ENCODE measurements around the gene RBAK. TPM values are rescaled to one million over a fixed set of nuclear protein-coding genes. Genes with fewer than 3 reads are reported as not detected.

Gene RBAK
- polyA plus RNA-seq, 3 donors = 0.74 to 3.3 (median 1.8) TPM

GRCh38 chr7:5053175-5053574, 7.5 kb downstream of the RBAK start:
- no peaks in the 10 kb centered on the region for H3K27me3 Mint-ChIP-seq (ENCODE audit: low read depth in 3 of 3)
- WGBS (ENCODE audit: insufficient coverage) = no CpG with 5 or more reads among the region's 1 CpG
- Histone ChIP-seq H3K36me3 (replicated peaks in 1 of 2; ENCODE audit: control insufficient read depth in 1 of 2, insufficient read depth in 2 of 2, low read length in 2 of 2) (peaks cover 34 to 95% of the 10 kb centered on the region in 2 donors), H3K4me3 (replicated peaks in 1 of 3; ENCODE audit: low read depth in 2 of 3, low read length in 3 of 3) (no peak overlapping the region), H4K20me1 (ENCODE audit: insufficient read depth, low read length) (no peaks in the 10 kb centered on the region), H3K9me3 (replicated peaks in 1 of 2; ENCODE audit: control insufficient read depth in 1 of 2, insufficient read depth in 1 of 2, low read length in 2 of 2) (peaks cover 26 to 46% of the 10 kb centered on the region in 2 donors), H3K4me1 (ENCODE audit: control insufficient read depth in 1 of 2, insufficient read depth in 2 of 2, low read length in 2 of 2) (no peaks in the 10 kb centered on the region), H2AFZ (ENCODE audit: insufficient read depth, low read depth, low read length, poor library complexity, severe bottlenecking) (no peak overlapping the region), H3K4me2 (replicated peaks; ENCODE audit: extremely low read depth, low read length, poor library complexity, severe bottlenecking) (no peak overlapping the region), H3K9ac (ENCODE audit: insufficient read depth, low read length, poor library complexity, severe bottlenecking) (no peak overlapping the region), H3K79me2 (ENCODE audit: insufficient read depth, low read length) (peaks cover 20% of the 10 kb centered on the region), H3K27me3 (ENCODE audit: control insufficient read depth in 2 of 2, insufficient read depth in 2 of 2, low read length in 2 of 2) (no peaks in the 10 kb centered on the region), H3K27ac (ENCODE audit: low read depth in 1 of 2, low read length in 2 of 2) (no peak overlapping the region)
- H3K9me3 Mint-ChIP-seq = peaks cover 11 to 60% (median 50%) of the 10 kb centered on the region in 7 donors
- H3K27ac Mint-ChIP-seq = no peak overlapping the region
- H3K4me3 Mint-ChIP-seq = no peak overlapping the region
- TF ChIP-seq CTCF (IDR thresholded peaks at IDR 0.05) = no peak
- intact Hi-C loops (cut with micrococcal nuclease) = no loop called here
- peaks cover 79 to 93% of the 10 kb centered on the region in 2 donors for H3K36me3 Mint-ChIP-seq
- H3K4me1 Mint-ChIP-seq = peaks cover 4% of the 10 kb centered on the region
- DNase-seq = no peak

- intact Hi-C loops (cut with micrococcal nuclease) = no loop called here
- H3K27ac Mint-ChIP-seq = no peak overlapping the region
- no peaks in the 10 kb centered on the region for H4K20me1 ChIP-seq (ENCODE audit: insufficient read depth, low read length)
- no peak for DNase-seq
- no peak overlapping the region for H3K4me3 Mint-ChIP-seq
- no peak for TF ChIP-seq CTCF (IDR thresholded peaks at IDR 0.05)
- H3K36me3 ChIP-seq (replicated peaks in 1 of 2; ENCODE audit: control insufficient read depth in 1 of 2, insufficient read depth in 2 of 2, low read length in 2 of 2) = peaks cover 56 to 88% of the 10 kb centered on the region in 2 donors
- H3K4me2 ChIP-seq (replicated peaks; ENCODE audit: extremely low read depth, low read length, poor library complexity, severe bottlenecking) = no peak overlapping the region
- peak overlapping the region in 1 of 3 experiments; percentile 43 for H3K4me3 ChIP-seq (replicated peaks in 1 of 3; ENCODE audit: low read depth in 2 of 3, low read length in 3 of 3)
- no peaks in the 10 kb centered on the region for H3K4me1 ChIP-seq (ENCODE audit: control insufficient read depth in 1 of 2, insufficient read depth in 2 of 2, low read length in 2 of 2)
- H2AFZ ChIP-seq (ENCODE audit: insufficient read depth, low read depth, low read length, poor library complexity, severe bottlenecking) = no peak overlapping the region
- H3K27ac ChIP-seq (ENCODE audit: low read depth in 1 of 2, low read length in 2 of 2) = no peak overlapping the region
- peaks cover 34 to 100% of the 10 kb centered on the region in 2 donors for H3K9me3 ChIP-seq (replicated peaks in 1 of 2; ENCODE audit: control insufficient read depth in 1 of 2, insufficient read depth in 1 of 2, low read length in 2 of 2)
- no peaks in the 10 kb centered on the region for H3K4me1 Mint-ChIP-seq
- WGBS (ENCODE audit: insufficient coverage) = no CpG with 5 or more reads among the region's 2 CpGs
- H3K79me2 ChIP-seq (ENCODE audit: insufficient read depth, low read length) = no peaks in the 10 kb centered on the region
- peaks cover 55 to 69% of the 10 kb centered on the region in 2 donors for H3K36me3 Mint-ChIP-seq
- H3K27me3 Mint-ChIP-seq (ENCODE audit: low read depth in 3 of 3) = no peaks in the 10 kb centered on the region
- H3K27me3 ChIP-seq (ENCODE audit: control insufficient read depth in 2 of 2, insufficient read depth in 2 of 2, low read length in 2 of 2) = no peaks in the 10 kb centered on the region
- peaks cover 57 to 93% (median 81%) of the 10 kb centered on the region in 7 donors for H3K9me3 Mint-ChIP-seq
- no peak overlapping the region for H3K9ac ChIP-seq (ENCODE audit: insufficient read depth, low read length, poor library complexity, severe bottlenecking)
These were observed 18.0 kb downstream of the RBAK start for GRCh38 chr7:5063698-5064097.
